ENCODE data around the gene SRI. TPM values are rescaled to one million over a fixed set of nuclear protein-coding genes. Genes with fewer than 3 reads are reported as not detected.
"Not testable (repeated sequence)": the region's sequence is repeated elsewhere in the genome, so short reads cannot be mapped to it uniquely, and the experiment has no call there.

Gene SRI
- total RNA-seq, 2 donors from 2014 or later, result 609 to 801 TPM

- Histone ChIP-seq H3K27me3 (no peaks in the 10 kb centered on the region), H3K27ac (no peak overlapping the region), H3K4me1 (no peaks in the 10 kb centered on the region), H3K36me3 (no peaks in the 10 kb centered on the region), H3K4me3 (no peak overlapping the region), H3K9ac (ENCODE audit: low read depth in 2 of 2, low read length in 2 of 2) (no peak overlapping the region), H3K9me3 (no peaks in the 10 kb centered on the region)
- no peak for DNase-seq
- intact Hi-C loops (cut with DNase I), result no loop called here
- TF ChIP-seq CTCF (IDR thresholded peaks at IDR 0.05), result no peak
These were observed 42.7 kb upstream of the SRI start for GRCh38 chr7:88262562-88262961.

- no peak for DNase-seq
- H3K27ac ChIP-seq, result no peak overlapping the region
- no peaks in the 10 kb centered on the region for H3K36me3 ChIP-seq
- intact Hi-C loops (cut with DNase I), result no loop called here
- H3K4me3 ChIP-seq, result no peak overlapping the region
- no peaks in the 10 kb centered on the region for H3K27me3 ChIP-seq
- H3K9me3 ChIP-seq, result no peaks in the 10 kb centered on the region
- H3K4me1 ChIP-seq, result no peaks in the 10 kb centered on the region
- TF ChIP-seq CTCF (IDR thresholded peaks at IDR 0.05), result no peak
- H3K9ac ChIP-seq (ENCODE audit: low read depth in 2 of 2, low read length in 2 of 2), result no peak overlapping the region
These were observed 40.9 kb upstream of the SRI start for GRCh38 chr7:88260719-88261118.

- no peak for TF ChIP-seq CTCF (IDR thresholded peaks at IDR 0.05)
- Histone ChIP-seq H3K4me1 (no peaks in the 10 kb centered on the region), H3K27me3 (no peaks in the 10 kb centered on the region), H3K27ac (no peak overlapping the region), H3K9ac (ENCODE audit: low read depth in 2 of 2, low read length in 2 of 2) (no peak overlapping the region), H3K36me3 (no peaks in the 10 kb centered on the region), H3K4me3 (no peak overlapping the region), H3K9me3 (no peaks in the 10 kb centered on the region)
- no peak for DNase-seq
- intact Hi-C loops (cut with DNase I), result no loop called here
These were observed 40.0 kb upstream of the SRI start for GRCh38 chr7:88259656-88260380.

GRCh38 chr7:88258296-88258695 lies 38.5 kb upstream of the SRI start:
- DNase-seq; intact Hi-C loops (cut with DNase I); H3K4me1 ChIP-seq: not testable (repeated sequence)

GRCh38 chr7:88256906-88257305 lies 37.1 kb upstream of the SRI start:
- Histone ChIP-seq H3K9me3 (no peaks in the 10 kb centered on the region), H3K27me3 (no peaks in the 10 kb centered on the region), H3K36me3 (no peaks in the 10 kb centered on the region), H3K27ac (no peak overlapping the region), H3K4me1 (no peaks in the 10 kb centered on the region), H3K9ac (ENCODE audit: low read depth in 2 of 2, low read length in 2 of 2) (no peak overlapping the region), H3K4me3 (no peak overlapping the region)
- no peak for DNase-seq
- intact Hi-C loops (cut with DNase I), result no loop called here
- TF ChIP-seq CTCF (IDR thresholded peaks at IDR 0.05), result no peak

More at GRCh38 chr7:88258296-88258695, 38.5 kb upstream of the SRI start:
- not testable (repeated sequence) for H3K4me3 ChIP-seq; H3K9ac ChIP-seq (ENCODE audit: low read depth in 2 of 2, low read length in 2 of 2); H3K27me3 ChIP-seq; H3K36me3 ChIP-seq; H3K27ac ChIP-seq; H3K9me3 ChIP-seq

- Histone ChIP-seq H3K27ac (no peak overlapping the region), H3K9me3 (no peaks in the 10 kb centered on the region), H3K36me3 (no peaks in the 10 kb centered on the region), H3K9ac (ENCODE audit: low read depth in 2 of 2, low read length in 2 of 2) (no peak overlapping the region), H3K4me3 (no peak overlapping the region), H3K27me3 (no peaks in the 10 kb centered on the region), H3K4me1 (no peaks in the 10 kb centered on the region)
- no peak for TF ChIP-seq CTCF (IDR thresholded peaks at IDR 0.05)
- no peak for DNase-seq
- intact Hi-C loops (cut with DNase I), result no loop called here
These were observed 35.0 kb upstream of the SRI start for GRCh38 chr7:88254721-88255424.
